ENCODE measurements around the gene MCUB. TPM values are rescaled to one million over a fixed set of nuclear protein-coding genes. Genes with fewer than 3 reads are reported as not detected.
"Not testable (repeated sequence)": the region's sequence is repeated elsewhere in the genome, so short reads cannot be mapped to it uniquely, and the experiment has no call there.

The MCUB gene
- total RNA-seq, 1 donor from 2014 or later = 105 TPM

GRCh38 chr4:109676886-109677285, 116.8 kb downstream of the MCUB start:
- no peak for DNase-seq (ENCODE audit: low read depth)
- H3K4me3 ChIP-seq (ENCODE audit: low read depth, low read length) = no peak overlapping the region
- TF ChIP-seq CTCF (conservative IDR thresholded peaks at IDR 0.05; ENCODE audit: low read depth, low read length) = no peak

GRCh38 chr4:109678472-109678871, 118.4 kb downstream of the MCUB start:
- not testable (repeated sequence) for H3K4me3 ChIP-seq (ENCODE audit: low read depth, low read length); DNase-seq (ENCODE audit: low read depth)

- not testable (repeated sequence) for DNase-seq (ENCODE audit: low read depth); H3K4me3 ChIP-seq (ENCODE audit: low read depth, low read length)
Measured at GRCh38 chr4:109678925-109679324, 118.9 kb downstream of the MCUB start.

GRCh38 chr4:109682875-109683274, 122.8 kb downstream of the MCUB start:
- TF ChIP-seq CTCF (conservative IDR thresholded peaks at IDR 0.05; ENCODE audit: low read depth, low read length) = no peak
- H3K4me3 ChIP-seq (ENCODE audit: low read depth, low read length) = no peak overlapping the region
- DNase-seq (ENCODE audit: low read depth) = no peak

- no peak for DNase-seq (ENCODE audit: low read depth)
- TF ChIP-seq CTCF (conservative IDR thresholded peaks at IDR 0.05; ENCODE audit: low read depth, low read length) = no peak
- no peak overlapping the region for H3K4me3 ChIP-seq (ENCODE audit: low read depth, low read length)
Measured at GRCh38 chr4:109683621-109684253, 123.7 kb downstream of the MCUB start.

- no peak overlapping the region for H3K4me3 ChIP-seq (ENCODE audit: low read depth, low read length)
- TF ChIP-seq CTCF (conservative IDR thresholded peaks at IDR 0.05; ENCODE audit: low read depth, low read length) = no peak
- DNase-seq (ENCODE audit: low read depth) = no peak
Measured at GRCh38 chr4:109684727-109685126, 124.7 kb downstream of the MCUB start.

- no peak for TF ChIP-seq CTCF (conservative IDR thresholded peaks at IDR 0.05; ENCODE audit: low read depth, low read length)
- no peak for DNase-seq (ENCODE audit: low read depth)
- H3K4me3 ChIP-seq (ENCODE audit: low read depth, low read length) = no peak overlapping the region
Measured at GRCh38 chr4:109690690-109691410, 130.8 kb downstream of the MCUB start.

- no peak overlapping the region for H3K4me3 ChIP-seq (ENCODE audit: low read depth, low read length)
- no peak for TF ChIP-seq CTCF (conservative IDR thresholded peaks at IDR 0.05; ENCODE audit: low read depth, low read length)
- no peak for DNase-seq (ENCODE audit: low read depth)
Measured at GRCh38 chr4:109691411-109691920, 131.4 kb downstream of the MCUB start.

Measured in epithelial cell of proximal tubule (primary cell).